CD14-positive monocyte (primary cell): ENCODE data around the gene PCDHA7. TPM values are rescaled to one million over a fixed set of nuclear protein-coding genes. Genes with fewer than 3 reads are reported as not detected.

Experiments used
- DNase-seq, 3 donors: peaks; one replicate each; pipeline ENCODE4 v3.0.0-alpha.2; 2011 to 2022
- H2AFZ ChIP-seq: 2 replicates; pipeline ENCODE4 v1.6.0; 2012; ENCODE audit warnings: mild to moderate bottlenecking, low read depth, low read length, inconsistent platforms; ENCODE audit not compliant: insufficient read depth, poor library complexity, severe bottlenecking
- H3K27ac ChIP-seq, 2 donors: 1 replicate in 1 of 2; 2 replicates in 1 of 2; pipeline ENCODE4 v1.5.1; 2012 to 2013; ENCODE audit warnings: low read length in 2 of 2, control low read depth in 1 of 2, inconsistent platforms in 1 of 2, low read depth in 1 of 2, mild to moderate bottlenecking in 1 of 2
- H3K27me3 ChIP-seq, 2 donors: one replicate each; pipeline versions ENCODE4 v1.6.0 to v1.6.1; 2011 to 2013; ENCODE audit warnings: low read length in 2 of 2; ENCODE audit not compliant: control insufficient read depth in 2 of 2, insufficient read depth in 2 of 2
- H3K36me3 ChIP-seq, 2 donors: replicated peaks in 1 of 2; 1 replicate in 1 of 2; 2 replicates in 1 of 2; pipeline versions ENCODE4 v1.5.1 to v1.6.1; 2012 to 2013; ENCODE audit warnings: low read length in 2 of 2, control low read depth in 1 of 2, inconsistent platforms in 1 of 2, mild to moderate bottlenecking in 1 of 2; ENCODE audit not compliant: insufficient read depth in 2 of 2, control insufficient read depth in 1 of 2
- H3K4me1 ChIP-seq, 2 donors: 1 replicate in 1 of 2; 2 replicates in 1 of 2; pipeline versions ENCODE4 v1.5.1 to v1.6.1; 2012 to 2013; ENCODE audit warnings: low read length in 2 of 2, control low read depth in 1 of 2, inconsistent platforms in 1 of 2, mild to moderate bottlenecking in 1 of 2, moderate library complexity in 1 of 2; ENCODE audit not compliant: insufficient read depth in 2 of 2, control insufficient read depth in 1 of 2
- H3K4me2 ChIP-seq: replicated peaks from 2 replicates; pipeline ENCODE3; 2012; ENCODE audit warnings: low read length, moderate library complexity, mild to moderate bottlenecking; ENCODE audit not compliant: poor library complexity, severe bottlenecking; ENCODE audit errors: extremely low read depth
- H3K4me3 ChIP-seq, 3 experiments: fragments of 200-600 bp in 1 of 3; sonication (generic) in 1 of 3; replicated peaks in 1 of 3; 1 replicate in 2 of 3; 2 replicates in 1 of 3; pipeline ENCODE4 v1.5.1; 2011 to 2013; ENCODE audit warnings: low read length in 3 of 3, mild to moderate bottlenecking in 3 of 3, control low read depth in 2 of 3, low read depth in 2 of 3, inconsistent platforms in 1 of 3, moderate library complexity in 1 of 3
- H3K79me2 ChIP-seq: 2 replicates; pipeline ENCODE4 v1.6.0; 2012; ENCODE audit warnings: mild to moderate bottlenecking, control low read depth, inconsistent platforms, low read length, moderate library complexity; ENCODE audit not compliant: insufficient read depth
- H3K9ac ChIP-seq: 2 replicates; pipeline ENCODE4 v1.6.0; 2017; ENCODE audit warnings: low read length, mild to moderate bottlenecking; ENCODE audit not compliant: insufficient read depth, poor library complexity, severe bottlenecking
- H3K9me3 ChIP-seq, 2 donors: replicated peaks in 1 of 2; 1 replicate in 1 of 2; 2 replicates in 1 of 2; pipeline versions ENCODE4 v1.5.1 to v1.6.1; 2012 to 2013; ENCODE audit warnings: low read length in 2 of 2, control low read depth in 1 of 2; ENCODE audit not compliant: control insufficient read depth in 1 of 2, insufficient read depth in 1 of 2
- H4K20me1 ChIP-seq: 2 replicates; pipeline ENCODE4 v1.6.0; 2012; ENCODE audit warnings: mild to moderate bottlenecking, low read length, control low read depth, moderate library complexity; ENCODE audit not compliant: insufficient read depth
- H3K27ac Mint-ChIP-seq, 7 donors: one replicate each; pipeline ENCODE4 v1.8.0; 2020; ENCODE audit warnings: mild to moderate bottlenecking in 7 of 7, mixed read lengths in 7 of 7, moderate library complexity in 6 of 7, inconsistent platforms in 2 of 7
- H3K27me3 Mint-ChIP-seq, 3 donors: one replicate each; pipeline ENCODE4 v1.8.0; 2021 to 2022; ENCODE audit warnings: low read depth in 3 of 3, mild to moderate bottlenecking in 3 of 3, mixed read lengths in 3 of 3, moderate library complexity in 3 of 3, inconsistent platforms in 1 of 3
- H3K36me3 Mint-ChIP-seq, 2 donors: one replicate each; pipeline ENCODE4 v1.8.0; 2020; ENCODE audit warnings: mixed read lengths in 2 of 2, inconsistent platforms in 1 of 2, mild to moderate bottlenecking in 1 of 2
- H3K4me1 Mint-ChIP-seq: one replicate; pipeline ENCODE4 v1.8.0; 2020; ENCODE audit warnings: mild to moderate bottlenecking, mixed read lengths
- H3K4me3 Mint-ChIP-seq, 2 donors: one replicate each; pipeline ENCODE4 v1.8.0; 2020; ENCODE audit warnings: mild to moderate bottlenecking in 2 of 2, mixed read lengths in 2 of 2, moderate library complexity in 1 of 2
- H3K9me3 Mint-ChIP-seq, 7 donors: one replicate each; pipeline ENCODE4 v1.8.0; 2020 to 2022; ENCODE audit warnings: mixed read lengths in 7 of 7, mild to moderate bottlenecking in 6 of 7, moderate library complexity in 6 of 7, inconsistent platforms in 2 of 7
- WGBS: methylation state at CpG from one replicate; pipeline ENCODE4 v1.1.5; 2013; ENCODE audit warnings: missing lambda C conversion rate; ENCODE audit not compliant: insufficient coverage; 5-methylcytosine and 5-hydroxymethylcytosine counted together
- intact Hi-C, 2 donors: fragments of 100-400 bp; cut with micrococcal nuclease; formaldehyde crosslinking; loops; one replicate each; pipeline versions ENCODE4 v1.15.0 to v1.15.1; 2023
- polyA plus RNA-seq, 3 donors: library from polyadenylated mRNA; depleted of rRNA in 1 of 3; unstranded in 2 of 3; stranded (reverse) in 1 of 3; fragments of 300-500 nt in 2 of 3; fragments of >200 nt in 1 of 3; fragmentation: Illumina TruSeq in 2 of 3; gene quantifications; 1 replicate in 2 of 3; 2 replicates in 1 of 3; pipeline ENCODE4 v1.2.3, GENCODE V29; 2012 to 2021
- TF ChIP-seq, protein P1 (sequence below): fragments of 200-600 bp; IDR thresholded peaks from one replicate; pipeline ENCODE4 v1.8.0; 2022; ENCODE audit warnings: antibody characterized with exemption, mild to moderate bottlenecking

The PCDHA7 gene
- polyA plus RNA-seq, 3 donors: not detected

DNA sequence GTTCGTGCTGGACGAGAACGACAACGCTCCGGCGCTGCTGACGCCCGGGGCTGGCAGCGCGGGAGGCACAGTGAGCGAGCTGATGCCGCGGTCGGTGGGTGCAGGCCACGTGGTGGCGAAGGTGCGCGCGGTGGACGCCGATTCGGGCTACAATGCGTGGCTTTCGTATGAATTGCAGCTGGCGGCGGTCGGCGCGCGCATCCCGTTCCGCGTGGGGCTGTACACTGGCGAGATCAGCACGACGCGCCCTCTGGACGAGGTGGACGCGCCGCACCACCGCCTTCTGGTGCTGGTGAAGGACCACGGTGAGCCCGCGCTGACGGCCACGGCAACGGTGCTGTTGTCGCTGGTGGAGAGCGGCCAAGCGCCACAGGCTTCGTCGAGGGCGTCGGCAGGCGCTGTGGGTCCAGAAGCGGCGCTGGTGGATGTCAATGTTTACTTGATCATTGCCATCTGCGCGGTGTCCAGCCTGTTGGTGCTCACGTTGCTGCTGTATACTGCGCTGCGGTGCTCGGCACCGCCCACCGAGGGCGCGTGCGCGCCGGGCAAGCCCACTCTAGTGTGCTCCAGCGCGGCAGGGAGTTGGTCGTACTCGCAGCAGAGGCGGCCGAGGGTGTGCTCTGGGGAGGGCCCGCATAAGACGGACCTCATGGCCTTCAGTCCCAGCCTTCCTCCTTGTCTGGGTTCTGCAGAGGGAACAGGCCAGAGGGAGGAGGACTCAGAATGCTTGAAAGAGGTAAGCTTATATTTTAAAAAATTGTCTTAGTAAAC, 50.0 kb downstream of the PCDHA7 start:
- no peak overlapping the region for H3K4me3 Mint-ChIP-seq
- TF ChIP-seq, protein P1, sequence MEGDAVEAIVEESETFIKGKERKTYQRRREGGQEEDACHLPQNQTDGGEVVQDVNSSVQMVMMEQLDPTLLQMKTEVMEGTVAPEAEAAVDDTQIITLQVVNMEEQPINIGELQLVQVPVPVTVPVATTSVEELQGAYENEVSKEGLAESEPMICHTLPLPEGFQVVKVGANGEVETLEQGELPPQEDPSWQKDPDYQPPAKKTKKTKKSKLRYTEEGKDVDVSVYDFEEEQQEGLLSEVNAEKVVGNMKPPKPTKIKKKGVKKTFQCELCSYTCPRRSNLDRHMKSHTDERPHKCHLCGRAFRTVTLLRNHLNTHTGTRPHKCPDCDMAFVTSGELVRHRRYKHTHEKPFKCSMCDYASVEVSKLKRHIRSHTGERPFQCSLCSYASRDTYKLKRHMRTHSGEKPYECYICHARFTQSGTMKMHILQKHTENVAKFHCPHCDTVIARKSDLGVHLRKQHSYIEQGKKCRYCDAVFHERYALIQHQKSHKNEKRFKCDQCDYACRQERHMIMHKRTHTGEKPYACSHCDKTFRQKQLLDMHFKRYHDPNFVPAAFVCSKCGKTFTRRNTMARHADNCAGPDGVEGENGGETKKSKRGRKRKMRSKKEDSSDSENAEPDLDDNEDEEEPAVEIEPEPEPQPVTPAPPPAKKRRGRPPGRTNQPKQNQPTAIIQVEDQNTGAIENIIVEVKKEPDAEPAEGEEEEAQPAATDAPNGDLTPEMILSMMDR: no peak
- Histone ChIP-seq H3K4me2 (no peak overlapping the region), H3K27me3 (peaks cover 0 to 18% of the 10 kb centered on the region in 2 donors), H3K4me3 (no peak overlapping the region), H3K9ac (no peak overlapping the region), H2AFZ (no peak overlapping the region), H3K9me3 (peaks cover 34 to 35% of the 10 kb centered on the region in 2 donors), H3K4me1 (no peaks in the 10 kb centered on the region), H4K20me1 (no peaks in the 10 kb centered on the region), H3K27ac (no peak overlapping the region), H3K79me2 (no peaks in the 10 kb centered on the region), H3K36me3 (no peaks in the 10 kb centered on the region)
- H3K36me3 Mint-ChIP-seq: no peaks in the 10 kb centered on the region
- peaks cover 2 to 32% (median 19%) of the 10 kb centered on the region in 3 donors for H3K27me3 Mint-ChIP-seq
- H3K4me1 Mint-ChIP-seq: no peaks in the 10 kb centered on the region
- WGBS: 37% methylated on average over 76 of the region's 79 CpGs
- H3K9me3 Mint-ChIP-seq: peaks cover 32 to 45% (median 34%) of the 10 kb centered on the region in 7 donors
- DNase-seq: no peak
- no peak overlapping the region for H3K27ac Mint-ChIP-seq
- intact Hi-C loops: no loop called here

Other genes starting within 250 kb of the PCDHA7 start
- gene CD14, start 201.1 kb upstream of the PCDHA7 start, polyA plus RNA-seq: 1,000 to 10,000 TPM; 1,687 to 3,095 (median 2,434) TPM
- 10 to 100 TPM in 2 of 3 donors, 1 to 10 TPM in 1; 9.8 to 45.5 (median 12.6) TPM for gene TMCO6, start 194.8 kb upstream of the PCDHA7 start, polyA plus RNA-seq
- gene NDUFA2, start 186.6 kb upstream of the PCDHA7 start, polyA plus RNA-seq: 100 to 1,000 TPM in 2 of 3 donors, 10 to 100 TPM in 1; 90.1 to 246 (median 207) TPM
- gene IK, start 186.4 kb upstream of the PCDHA7 start, polyA plus RNA-seq: 10 to 100 TPM; 58.3 to 86.6 (median 80.9) TPM
- gene WDR55, start 169.4 kb upstream of the PCDHA7 start, polyA plus RNA-seq: 10 to 100 TPM; 11.2 to 36.8 (median 13.3) TPM
- 1 to 10 TPM in 1 of 3 donors, not detected in 2; 2.3 TPM for gene DND1, start 160.7 kb upstream of the PCDHA7 start, polyA plus RNA-seq
- gene HARS1, start 142.9 kb upstream of the PCDHA7 start, polyA plus RNA-seq: 10 to 100 TPM; 28.4 to 34.3 (median 31.9) TPM
- gene HARS2, start 142.8 kb upstream of the PCDHA7 start, polyA plus RNA-seq: 10 to 100 TPM in 1 of 3 donors, 1 to 10 TPM in 2; 6.4 to 26.1 (median 8.3) TPM
- 10 to 100 TPM; 22.5 to 59.5 (median 52.5) TPM for gene ZMAT2, start 133.8 kb upstream of the PCDHA7 start, polyA plus RNA-seq
- gene PCDHA1, start 48.1 kb upstream of the PCDHA7 start, polyA plus RNA-seq: not detected
- gene PCDHA2, start 39.4 kb upstream of the PCDHA7 start, polyA plus RNA-seq: not detected
- not detected for gene PCDHA3, start 33.2 kb upstream of the PCDHA7 start, polyA plus RNA-seq
- not detected for gene PCDHA4, start 27.2 kb upstream of the PCDHA7 start, polyA plus RNA-seq
- gene PCDHA5, start 12.7 kb upstream of the PCDHA7 start, polyA plus RNA-seq: not detected
- gene PCDHA6, start 6.3 kb upstream of the PCDHA7 start, polyA plus RNA-seq: not detected
- not detected for gene PCDHA8, start 6.9 kb downstream of the PCDHA7 start, polyA plus RNA-seq
- not detected for gene PCDHA9, start 14.1 kb downstream of the PCDHA7 start, polyA plus RNA-seq
- not detected for gene PCDHA10, start 21.6 kb downstream of the PCDHA7 start, polyA plus RNA-seq
- gene PCDHA11, start 34.7 kb downstream of the PCDHA7 start, polyA plus RNA-seq: not detected
- not detected for gene PCDHA12, start 41.0 kb downstream of the PCDHA7 start, polyA plus RNA-seq
- not detected for gene PCDHA13, start 47.9 kb downstream of the PCDHA7 start, polyA plus RNA-seq
- not detected for gene PCDHAC1, start 92.0 kb downstream of the PCDHA7 start, polyA plus RNA-seq
- not detected for gene PCDHAC2, start 132.2 kb downstream of the PCDHA7 start, polyA plus RNA-seq
- gene PCDHB1, start 217.1 kb downstream of the PCDHA7 start, polyA plus RNA-seq: not detected